RWPE2 (cell line): ENCODE data around the gene TAS1R2.

Experiments
- ATAC-seq: fragments of 200-7000 bp; cut with Tn5 transposase; 3 replicates; pipeline ENCODE4 v1.9.1; 2021; ENCODE audit warnings: low read depth
- DNase-seq: peaks from one replicate; pipeline ENCODE4 v3.0.0-alpha.2; 2020; ENCODE audit warnings: low spot score
- H3K27ac ChIP-seq: fragments of 450-650 bp; 2 replicates; pipeline ENCODE4 v1.5.1; 2017; ENCODE audit warnings: mild to moderate bottlenecking; ENCODE audit not compliant: poor library complexity, severe bottlenecking
- H3K27me3 ChIP-seq: fragments of 250-450 bp; sonication (Bioruptor Pico); 2 replicates; pipeline ENCODE4 v1.5.1; 2021; ENCODE audit warnings: mild to moderate bottlenecking, moderate library complexity; ENCODE audit not compliant: insufficient read depth, poor library complexity, severe bottlenecking
- H3K36me3 ChIP-seq: fragments of 250-450 bp; sonication (Bioruptor Pico); 2 replicates; pipeline ENCODE4 v1.5.1; 2020; ENCODE audit warnings: low read depth, mild to moderate bottlenecking, moderate library complexity
- H3K4me1 ChIP-seq: fragments of 250-450 bp; sonication (Bioruptor Pico); 2 replicates; pipeline ENCODE4 v1.5.1; 2021; ENCODE audit warnings: mild to moderate bottlenecking, moderate library complexity; ENCODE audit not compliant: insufficient read depth, poor library complexity, severe bottlenecking
- H3K4me3 ChIP-seq: fragments of 250-450 bp; sonication (Bioruptor Pico); 2 replicates; pipeline ENCODE4 v1.5.1; 2021; ENCODE audit warnings: mild to moderate bottlenecking, moderate library complexity; ENCODE audit not compliant: severe bottlenecking
- H3K9me3 ChIP-seq: fragments of 250-450 bp; sonication (Bioruptor Pico); 2 replicates; pipeline ENCODE4 v1.5.1; 2021; ENCODE audit warnings: mild to moderate bottlenecking, moderate library complexity; ENCODE audit not compliant: severe bottlenecking
- CTCF ChIP-seq: fragments of 450-650 bp; IDR thresholded peaks from one replicate; pipeline ENCODE4 v1.5.1; 2017; ENCODE audit warnings: mild to moderate bottlenecking, moderate library complexity; ENCODE audit not compliant: poor library complexity, severe bottlenecking

The TAS1R2 gene

GRCh38 chr1:18902523-18903290, 43.2 kb upstream of the TAS1R2 start, which contains the start of gene ALDH4A1:
ALDH4A1 (minus strand) TSS chr1:18902555; CDS start chr1:18902523, 32 bp downstream.
- peak within 1 kb of the TSS; percentile 46 for H3K27ac ChIP-seq
- peak; percentile 96 for ATAC-seq
- no peaks in the 10 kb centered on the region for H3K27me3 ChIP-seq
- no peaks in the 10 kb centered on the region for H3K9me3 ChIP-seq
- H3K36me3 ChIP-seq, result peaks cover 16% of the 10 kb centered on the region
- peaks cover 7% of the 10 kb centered on the region for H3K4me1 ChIP-seq
- TF ChIP-seq CTCF, result no peak
- H3K4me3 ChIP-seq, result peak within 1 kb of the TSS; percentile 87
- DNase-seq, result peak; percentile 97

GRCh38 chr1:18901952-18902522, 42.6 kb upstream of the TAS1R2 start:
- Histone ChIP-seq H3K4me1 (peaks cover 7% of the 10 kb centered on the region), H3K27ac (peak overlapping the region; percentile 46), H3K27me3 (no peaks in the 10 kb centered on the region), H3K9me3 (no peaks in the 10 kb centered on the region), H3K4me3 (peak overlapping the region; percentile 87), H3K36me3 (peaks cover 10% of the 10 kb centered on the region)
- ATAC-seq (no peak), DNase-seq (no peak)
- TF ChIP-seq CTCF, result no peak

- no peak overlapping the region for H3K27ac ChIP-seq
- no peaks in the 10 kb centered on the region for H3K27me3 ChIP-seq
- no peak for ATAC-seq
- DNase-seq, result no peak
- peaks cover 7% of the 10 kb centered on the region for H3K4me1 ChIP-seq
- TF ChIP-seq CTCF, result no peak
- H3K4me3 ChIP-seq, result peak overlapping the region; percentile 87
- no peaks in the 10 kb centered on the region for H3K9me3 ChIP-seq
- H3K36me3 ChIP-seq, result peaks cover 3% of the 10 kb centered on the region
These were observed 41.9 kb upstream of the TAS1R2 start for GRCh38 chr1:18901147-18901951.

GRCh38 chr1:18900303-18900841, 40.9 kb upstream of the TAS1R2 start:
- DNase-seq (no peak), ATAC-seq (no peak)
- no peak overlapping the region for H3K4me3 ChIP-seq
- no peaks in the 10 kb centered on the region for H3K27me3 ChIP-seq
- H3K27ac ChIP-seq, result no peak overlapping the region
- peaks cover 7% of the 10 kb centered on the region for H3K4me1 ChIP-seq
- TF ChIP-seq CTCF, result no peak
- H3K9me3 ChIP-seq, result no peaks in the 10 kb centered on the region
- H3K36me3 ChIP-seq, result no peaks in the 10 kb centered on the region
